Measurements from ENCODE around the gene AQP12A.
"Not testable (repeated sequence)": the region's sequence is repeated elsewhere in the genome, so short reads cannot be mapped to it uniquely, and the experiment has no call there.

DNA sequence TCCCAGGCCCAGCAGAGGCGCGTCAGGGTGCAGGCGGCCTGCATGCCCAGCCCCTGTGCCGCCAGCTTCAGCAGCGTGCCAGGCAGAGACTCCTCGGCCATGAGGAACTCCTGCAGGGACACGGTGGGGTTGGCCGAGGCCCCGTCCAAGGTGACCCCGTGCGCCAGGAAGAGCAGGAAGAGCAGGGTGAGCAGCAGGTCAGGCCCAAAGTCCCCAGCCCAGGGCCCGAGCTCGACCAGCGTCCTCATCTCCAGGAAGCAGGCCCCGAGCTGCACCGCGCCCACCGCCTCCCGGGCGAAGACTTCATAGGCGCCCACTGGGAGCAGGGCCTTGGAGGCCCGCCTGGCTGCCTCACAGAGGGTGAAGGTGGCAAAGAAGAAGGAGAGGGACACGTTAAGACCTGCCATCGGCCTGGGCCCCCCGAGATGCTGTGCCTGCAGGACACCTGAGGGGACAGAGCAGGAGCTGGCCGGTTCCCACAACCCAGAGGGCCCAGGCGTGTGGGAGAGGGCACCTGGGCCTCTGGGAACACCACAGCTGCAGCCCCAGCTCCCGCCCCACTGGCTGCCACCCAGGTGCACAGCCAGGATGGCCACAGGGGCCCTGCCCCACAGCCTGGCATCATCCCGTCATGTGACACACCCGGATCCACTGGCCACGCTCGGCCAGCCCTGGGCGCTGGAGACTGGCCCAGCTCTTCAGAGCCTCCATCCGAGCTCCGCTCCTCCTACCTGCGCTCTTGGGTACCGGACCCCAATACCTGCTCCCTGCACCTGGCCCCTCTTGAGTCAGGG, 9.0 kb upstream of the AQP12A start, which contains the start of gene AQP12B:
- TF ChIP-seq, protein P1, sequence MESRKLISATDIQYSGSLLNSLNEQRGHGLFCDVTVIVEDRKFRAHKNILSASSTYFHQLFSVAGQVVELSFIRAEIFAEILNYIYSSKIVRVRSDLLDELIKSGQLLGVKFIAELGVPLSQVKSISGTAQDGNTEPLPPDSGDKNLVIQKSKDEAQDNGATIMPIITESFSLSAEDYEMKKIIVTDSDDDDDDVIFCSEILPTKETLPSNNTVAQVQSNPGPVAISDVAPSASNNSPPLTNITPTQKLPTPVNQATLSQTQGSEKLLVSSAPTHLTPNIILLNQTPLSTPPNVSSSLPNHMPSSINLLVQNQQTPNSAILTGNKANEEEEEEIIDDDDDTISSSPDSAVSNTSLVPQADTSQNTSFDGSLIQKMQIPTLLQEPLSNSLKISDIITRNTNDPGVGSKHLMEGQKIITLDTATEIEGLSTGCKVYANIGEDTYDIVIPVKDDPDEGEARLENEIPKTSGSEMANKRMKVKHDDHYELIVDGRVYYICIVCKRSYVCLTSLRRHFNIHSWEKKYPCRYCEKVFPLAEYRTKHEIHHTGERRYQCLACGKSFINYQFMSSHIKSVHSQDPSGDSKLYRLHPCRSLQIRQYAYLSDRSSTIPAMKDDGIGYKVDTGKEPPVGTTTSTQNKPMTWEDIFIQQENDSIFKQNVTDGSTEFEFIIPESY (IDR thresholded peaks at IDR 0.05; ENCODE audit: extremely low read depth, insufficient replicate concordance, low read length) = not testable (repeated sequence)
- not testable (repeated sequence) for TF ChIP-seq ZNF274 (IDR thresholded peaks at IDR 0.05; ENCODE audit: low read depth, low read length); POLR2A (IDR thresholded peaks at IDR 0.05; ENCODE audit: borderline replicate concordance, extremely low read depth, insufficient read depth, insufficient read length); EZH2 (IDR thresholded peaks at IDR 0.05); JUND (IDR thresholded peaks at IDR 0.05); POLR2AphosphoS5 (IDR thresholded peaks at IDR 0.05; ENCODE audit: low read depth, low read length)
- TF ChIP-seq, protein P2, sequence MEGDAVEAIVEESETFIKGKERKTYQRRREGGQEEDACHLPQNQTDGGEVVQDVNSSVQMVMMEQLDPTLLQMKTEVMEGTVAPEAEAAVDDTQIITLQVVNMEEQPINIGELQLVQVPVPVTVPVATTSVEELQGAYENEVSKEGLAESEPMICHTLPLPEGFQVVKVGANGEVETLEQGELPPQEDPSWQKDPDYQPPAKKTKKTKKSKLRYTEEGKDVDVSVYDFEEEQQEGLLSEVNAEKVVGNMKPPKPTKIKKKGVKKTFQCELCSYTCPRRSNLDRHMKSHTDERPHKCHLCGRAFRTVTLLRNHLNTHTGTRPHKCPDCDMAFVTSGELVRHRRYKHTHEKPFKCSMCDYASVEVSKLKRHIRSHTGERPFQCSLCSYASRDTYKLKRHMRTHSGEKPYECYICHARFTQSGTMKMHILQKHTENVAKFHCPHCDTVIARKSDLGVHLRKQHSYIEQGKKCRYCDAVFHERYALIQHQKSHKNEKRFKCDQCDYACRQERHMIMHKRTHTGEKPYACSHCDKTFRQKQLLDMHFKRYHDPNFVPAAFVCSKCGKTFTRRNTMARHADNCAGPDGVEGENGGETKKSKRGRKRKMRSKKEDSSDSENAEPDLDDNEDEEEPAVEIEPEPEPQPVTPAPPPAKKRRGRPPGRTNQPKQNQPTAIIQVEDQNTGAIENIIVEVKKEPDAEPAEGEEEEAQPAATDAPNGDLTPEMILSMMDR (IDR thresholded peaks at IDR 0.05 in 2 of 3, conservative IDR thresholded peaks at IDR 0.05 in 1 of 3; ENCODE audit: borderline replicate concordance in 1 of 3, insufficient read depth in 1 of 3, low read depth in 2 of 3, low read length in 2 of 3) = not testable (repeated sequence)

All from HCT116 (cell line).